ENCODE results near the gene SLC25A22.

Gene SLC25A22

DNA sequence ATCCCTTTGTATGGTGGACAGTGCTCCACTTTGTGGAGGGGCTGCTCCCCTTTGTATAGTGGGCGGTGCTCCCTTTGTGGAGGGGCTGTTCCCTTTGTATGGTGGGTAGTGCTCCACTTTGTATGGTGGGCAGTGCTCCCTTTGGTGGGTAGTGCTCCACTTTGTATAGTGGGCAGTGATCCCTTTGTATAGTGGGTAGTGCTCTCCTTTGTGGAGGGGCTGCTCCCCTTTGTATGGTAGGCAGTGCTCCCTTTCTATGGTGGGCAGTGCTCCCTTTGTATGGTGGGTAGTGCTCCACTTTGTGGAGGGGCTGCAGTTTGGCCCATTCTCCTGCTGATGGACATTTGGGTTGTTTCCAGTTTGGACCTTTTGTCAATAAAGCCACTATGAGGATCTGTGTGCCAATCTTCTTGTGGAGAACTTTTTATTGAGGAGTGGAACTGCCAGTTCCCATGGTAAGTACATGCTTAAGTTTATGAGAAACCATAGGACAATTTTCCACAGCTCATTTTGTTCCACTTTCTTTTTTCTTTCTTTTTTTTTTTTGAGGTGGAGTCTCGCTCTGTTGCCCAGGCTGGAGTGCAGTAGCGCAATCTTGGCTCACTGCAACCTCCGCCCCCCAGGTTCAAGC, 55.4 kb downstream of the SLC25A22 start:
- no peak for DNase-seq

DNA sequence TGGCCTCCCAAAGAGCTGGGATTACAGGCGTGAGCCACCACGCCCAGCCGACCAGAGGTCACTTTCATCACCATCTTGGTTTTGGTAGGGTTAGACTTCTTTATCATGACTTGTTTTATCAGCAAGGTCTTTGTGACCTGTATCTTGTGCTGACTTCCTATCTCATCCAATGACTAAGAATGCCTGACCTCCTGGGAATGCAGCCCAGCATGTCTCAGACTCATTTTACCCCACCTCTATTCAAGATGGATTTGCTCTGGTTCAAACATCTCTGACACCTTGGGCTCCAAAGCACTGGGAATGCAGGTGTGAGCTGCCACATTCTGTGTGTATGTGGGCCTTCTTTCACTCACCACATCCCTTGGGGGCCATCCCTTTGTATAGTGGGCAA, 55.9 kb downstream of the SLC25A22 start:
- DNase-seq = no peak

Data from NCI-H187 (cell line).